ENCODE data around the gene COPS3.
"Not testable (repeated sequence)": the region's sequence is repeated elsewhere in the genome, so short reads cannot be mapped to it uniquely, and the experiment has no call there.

Gene COPS3

GRCh38 chr17:17301659-17302058 is 20.6 kb upstream of the COPS3 start:
- not testable (repeated sequence) for DNase-seq (ENCODE audit: low read depth)

GRCh38 chr17:17300624-17301568 is 19.9 kb upstream of the COPS3 start:
- DNase-seq (ENCODE audit: low read depth) = no peak

- no peak for DNase-seq (ENCODE audit: low read depth)
Observed at GRCh38 chr17:17298108-17298507, 17.1 kb upstream of the COPS3 start.

- DNase-seq (ENCODE audit: low read depth) = no peak
Observed at GRCh38 chr17:17297217-17297616, 16.2 kb upstream of the COPS3 start.

- no peak for DNase-seq (ENCODE audit: low read depth)
Observed at GRCh38 chr17:17295141-17295540, 14.1 kb upstream of the COPS3 start.

- DNase-seq (ENCODE audit: low read depth) = no peak
Observed at GRCh38 chr17:17289701-17290100, 8.7 kb upstream of the COPS3 start.

- DNase-seq (ENCODE audit: low read depth) = no peak
Observed at GRCh38 chr17:17289086-17289485, 8.0 kb upstream of the COPS3 start.

GRCh38 chr17:17285951-17286350 is 4.9 kb upstream of the COPS3 start:
- DNase-seq (ENCODE audit: low read depth) = no peak

- no peak for DNase-seq (ENCODE audit: low read depth)
Observed at GRCh38 chr17:17279316-17279715, 1.7 kb downstream of the COPS3 start.

- not testable (repeated sequence) for DNase-seq (ENCODE audit: low read depth)
Observed at GRCh38 chr17:17277431-17277830, 3.6 kb downstream of the COPS3 start.

- DNase-seq (ENCODE audit: low read depth) = no peak
Observed at GRCh38 chr17:17275971-17276370, 5.1 kb downstream of the COPS3 start.

GRCh38 chr17:17269926-17270773 is 10.9 kb downstream of the COPS3 start:
- DNase-seq (ENCODE audit: low read depth) = no peak

GRCh38 chr17:17264430-17264829 is 16.6 kb downstream of the COPS3 start:
- no peak for DNase-seq (ENCODE audit: low read depth)

- DNase-seq (ENCODE audit: low read depth) = no peak
Observed at GRCh38 chr17:17258998-17259397, 22.0 kb downstream of the COPS3 start.

GRCh38 chr17:17258011-17258410 is 23.0 kb downstream of the COPS3 start:
- no peak for DNase-seq (ENCODE audit: low read depth)

GRCh38 chr17:17256316-17256715 is 24.7 kb downstream of the COPS3 start:
- no peak for DNase-seq (ENCODE audit: low read depth)

GRCh38 chr17:17255689-17256088 is 25.4 kb downstream of the COPS3 start:
- DNase-seq (ENCODE audit: low read depth) = not testable (repeated sequence)

- DNase-seq (ENCODE audit: low read depth) = no peak
Observed at GRCh38 chr17:17254036-17254435, 27.0 kb downstream of the COPS3 start.

- no peak for DNase-seq (ENCODE audit: low read depth)
Observed at GRCh38 chr17:17253406-17253805, 27.6 kb downstream of the COPS3 start.

- no peak for DNase-seq (ENCODE audit: low read depth)
Observed at GRCh38 chr17:17252149-17252661, 28.8 kb downstream of the COPS3 start.

GRCh38 chr17:17246879-17247278 is 34.2 kb downstream of the COPS3 start:
- DNase-seq (ENCODE audit: low read depth) = no peak

GRCh38 chr17:17243163-17243562 is 37.9 kb downstream of the COPS3 start:
- no peak for DNase-seq (ENCODE audit: low read depth)

GRCh38 chr17:17242246-17242645 is 38.8 kb downstream of the COPS3 start:
- no peak for DNase-seq (ENCODE audit: low read depth)

All from GM04503 (cell line).